GM19468 (cell line): ENCODE measurements around the gene ZNF22.

ENCODE experiments used
- ATAC-seq: cut with Tn5 transposase; IDR thresholded peaks from one replicate; pipeline ENCODE4 v1.9.1; 2021; ENCODE audit warnings: mild to moderate bottlenecking, moderate library complexity, moderate number of reproducible peaks; ENCODE audit not compliant: unreplicated experiment; ENCODE audit errors: extremely low read depth

Gene ZNF22

DNA sequence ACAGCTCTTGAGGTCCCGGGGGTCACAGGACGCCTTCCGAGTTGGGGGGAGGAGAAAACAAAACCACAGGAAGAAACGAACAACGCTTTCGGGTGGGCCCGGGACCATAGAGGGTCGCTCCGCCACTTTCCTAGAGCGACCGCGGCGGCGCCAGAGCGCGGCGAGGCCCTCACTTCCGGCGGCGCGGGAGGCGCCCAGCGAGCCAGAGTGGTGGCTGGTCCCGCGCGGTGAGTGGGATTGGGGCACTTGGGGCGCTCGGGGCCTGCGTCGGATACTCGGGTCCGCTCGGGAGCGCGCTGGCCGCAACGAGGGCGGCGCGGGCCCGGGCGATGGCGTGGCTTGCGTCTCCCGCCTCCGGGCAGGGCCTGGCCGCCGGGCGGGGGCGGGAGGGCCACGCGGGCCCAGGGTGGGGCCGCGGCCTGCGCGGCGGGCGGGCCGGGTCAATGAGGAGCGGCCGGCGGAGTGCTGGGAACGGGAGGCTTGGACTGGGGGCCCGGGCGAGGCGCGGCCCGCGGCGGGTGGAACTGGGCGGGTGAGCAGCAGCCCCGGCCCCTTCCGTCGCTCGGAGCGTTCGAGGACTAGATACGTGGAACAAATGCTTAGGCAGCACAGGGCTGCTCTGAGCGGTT lies at the start of gene ZNF22:
Gene ZNF22, plus strand, starts transcription at position 172 of the 629 bp plus-strand sequence. CDS start 2,446 bp downstream, outside the sequence.
- peak; percentile 42 for ATAC-seq

DNA sequence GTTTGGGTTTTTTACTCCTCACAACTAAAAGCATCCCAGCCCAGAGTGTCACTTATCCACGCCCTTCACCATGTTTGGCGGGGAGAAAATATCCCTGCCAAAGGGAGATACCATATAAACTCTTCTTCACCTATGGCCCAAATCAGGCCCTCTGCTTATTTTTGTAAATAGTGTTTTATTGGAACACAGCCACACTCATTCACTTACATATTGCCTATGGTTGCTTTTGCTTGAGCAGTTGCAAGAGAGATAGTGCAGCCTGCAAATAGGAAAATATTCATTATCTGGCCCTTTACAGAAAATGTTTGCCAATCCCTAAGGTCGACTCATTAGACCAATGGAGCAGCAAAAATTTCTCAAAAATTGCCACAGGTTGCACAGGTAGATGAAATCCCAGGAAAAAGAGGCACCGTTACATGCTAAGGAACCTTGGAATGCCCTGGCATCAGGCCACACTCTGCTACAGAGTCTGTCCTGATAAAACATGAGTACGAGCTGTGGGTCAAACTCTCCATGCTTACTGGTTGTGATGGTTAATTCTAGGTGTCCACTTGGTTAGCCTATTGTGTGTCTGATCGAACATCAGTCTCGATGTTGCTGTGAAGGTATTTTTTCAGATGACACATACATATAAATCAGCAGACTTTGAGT lies 49.0 kb upstream of the ZNF22 start:
- ATAC-seq, result no peak

DNA sequence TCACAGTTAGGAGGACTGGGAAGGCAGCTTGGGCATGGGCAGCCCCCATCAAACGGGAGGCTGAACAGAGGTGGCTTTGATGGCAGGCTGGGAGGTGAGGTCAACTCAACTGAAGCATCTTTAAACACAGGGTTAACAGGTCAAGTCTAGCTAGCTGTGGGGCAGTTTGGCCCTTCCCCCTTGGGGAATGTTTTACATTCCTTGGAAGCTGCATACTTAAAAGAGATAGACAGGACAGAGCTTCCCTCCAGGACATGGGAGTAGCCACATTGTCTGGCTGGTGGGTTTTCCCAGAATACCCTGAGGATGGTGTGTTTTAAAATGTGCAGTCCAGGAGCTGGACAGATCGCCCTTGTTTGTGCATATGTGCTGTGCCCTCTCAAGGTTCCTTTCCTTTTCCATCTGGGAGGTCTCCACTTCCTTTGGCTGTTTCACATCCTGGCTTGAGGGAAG lies 47.9 kb upstream of the ZNF22 start:
- ATAC-seq, result no peak

DNA sequence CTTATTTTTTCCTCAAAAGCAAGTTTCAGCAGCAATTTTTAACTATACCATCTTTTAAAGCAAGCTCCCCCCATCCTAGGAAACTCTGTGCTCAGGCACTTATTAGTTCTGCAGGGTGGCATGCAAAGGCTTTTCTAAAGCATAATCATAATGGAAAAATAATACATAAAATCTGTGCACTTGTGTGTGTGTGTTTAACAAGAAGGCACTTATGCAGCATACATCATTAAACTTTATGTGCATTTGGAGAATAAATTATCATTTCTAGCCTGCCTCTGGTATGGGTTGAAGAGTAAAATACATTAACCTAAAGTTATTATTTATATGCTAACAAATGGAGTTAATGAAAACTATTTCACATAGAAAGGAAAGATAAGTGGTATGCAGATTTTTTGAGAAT lies 46.7 kb upstream of the ZNF22 start:
- ATAC-seq, result no peak

DNA sequence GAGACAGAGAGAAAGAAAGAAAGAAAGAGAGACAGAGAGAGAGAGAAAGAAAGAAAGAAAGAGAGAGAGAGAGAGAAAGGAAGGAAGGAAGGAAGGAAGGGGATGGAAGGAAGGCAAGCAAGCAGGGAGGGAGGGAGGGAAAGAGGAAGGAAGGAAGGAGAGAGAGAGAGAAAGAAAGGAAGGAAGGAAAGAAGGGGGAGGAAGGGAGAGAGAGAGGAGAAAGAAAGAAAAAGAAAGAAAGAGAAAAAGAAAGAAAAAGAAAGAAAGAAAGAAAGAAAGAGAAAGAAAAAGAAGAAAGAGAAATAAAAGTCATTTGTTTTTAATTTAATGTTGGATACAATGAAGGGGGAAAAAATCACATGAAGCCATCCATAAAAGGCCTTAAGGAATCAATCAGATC lies 45.8 kb upstream of the ZNF22 start:
- ATAC-seq, result no peak

DNA sequence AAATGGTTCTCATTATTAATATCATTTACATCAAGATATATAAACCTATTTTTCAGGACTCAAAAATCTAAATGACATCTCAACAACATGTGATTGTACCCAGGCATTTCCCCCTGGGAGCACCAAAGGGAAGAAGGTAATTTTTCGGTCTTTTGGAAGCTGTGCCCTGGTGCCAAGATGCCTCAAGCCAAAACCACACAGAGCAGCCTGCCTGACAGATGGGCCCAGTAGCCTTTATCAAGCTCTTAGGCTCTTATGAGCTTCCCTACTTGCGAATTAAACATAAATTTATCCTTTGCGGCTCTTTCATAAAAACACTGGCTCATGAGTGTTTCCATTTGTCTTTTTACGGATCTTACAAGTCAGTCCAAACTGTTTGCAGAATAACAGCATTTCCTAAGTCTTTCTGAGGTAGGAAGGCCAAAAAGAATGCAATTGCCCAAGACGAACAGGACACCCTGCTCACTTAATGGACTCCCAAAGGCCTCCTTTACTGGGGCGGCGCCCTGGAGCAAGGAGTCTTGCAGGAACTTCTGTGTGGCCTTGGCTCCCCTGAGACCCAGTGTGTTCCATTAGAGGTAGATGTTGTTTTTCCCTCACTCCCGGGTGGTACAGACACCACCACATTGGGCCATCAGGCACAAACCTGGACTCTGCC lies 45.2 kb upstream of the ZNF22 start:
- ATAC-seq, result no peak

DNA sequence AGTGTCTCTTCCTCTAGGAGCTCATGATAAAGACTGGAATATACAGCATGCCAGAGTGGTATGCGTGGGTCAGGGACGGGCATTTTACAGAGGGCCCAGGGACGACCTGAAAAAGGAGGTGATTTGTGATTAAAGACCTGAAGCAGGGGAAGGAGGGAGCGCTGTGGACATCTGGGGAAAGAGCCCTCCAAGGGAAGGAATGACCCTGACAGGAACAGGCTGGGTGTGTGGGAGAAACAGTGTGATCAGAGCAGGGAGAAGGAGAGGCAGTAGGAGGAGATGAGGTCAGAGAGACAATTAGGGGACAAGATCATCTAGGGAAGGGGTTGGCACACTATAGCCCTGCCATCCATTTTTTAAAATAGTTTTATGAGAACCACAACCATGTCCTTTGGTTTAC lies 44.5 kb upstream of the ZNF22 start:
- no peak for ATAC-seq

DNA sequence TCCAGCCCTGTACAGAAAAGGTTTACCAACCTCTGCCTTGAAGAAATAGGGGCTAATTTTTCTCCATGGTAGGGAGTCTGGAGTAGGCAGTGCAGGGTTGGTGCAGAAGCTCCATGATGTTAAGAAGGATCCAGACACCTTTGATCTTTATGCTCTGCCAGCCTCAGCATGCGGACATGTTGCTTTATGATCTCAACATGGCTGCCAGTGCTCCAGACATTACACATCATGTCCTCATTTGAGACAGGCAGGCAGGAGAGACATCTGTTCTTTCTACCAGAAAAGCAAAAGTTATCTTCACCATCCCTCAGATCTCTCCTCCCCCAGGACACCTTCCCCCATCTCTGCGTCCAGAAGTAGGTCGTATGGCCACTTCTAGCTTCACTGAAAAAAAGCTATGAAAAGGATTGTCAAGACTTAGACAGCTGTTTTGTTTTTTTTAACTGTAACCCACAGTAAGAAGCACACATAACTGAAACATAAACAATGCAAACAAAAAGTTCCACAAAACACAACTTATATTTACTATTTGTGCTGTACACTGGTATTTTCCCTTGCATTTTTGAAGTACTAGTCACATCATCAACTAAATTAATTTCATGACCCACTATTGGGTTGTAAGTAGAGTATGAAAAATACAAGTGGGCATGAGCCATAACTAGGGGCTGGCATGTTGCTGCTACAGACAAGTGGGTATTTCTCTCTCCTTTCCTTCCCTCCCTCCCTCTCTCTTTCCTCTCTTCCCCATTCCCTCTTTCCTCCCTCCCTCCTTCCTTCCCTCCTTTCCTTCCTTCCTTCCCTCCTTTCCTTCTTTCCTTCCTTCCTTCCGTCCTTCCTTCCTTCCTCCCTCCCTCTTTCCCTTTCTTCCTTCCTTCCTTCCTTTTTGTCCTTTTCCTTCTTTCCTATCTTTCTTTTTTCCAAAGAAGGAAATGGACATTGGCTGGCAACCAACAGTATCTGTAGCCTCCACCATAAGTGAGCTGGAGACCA lies 43.7 kb upstream of the ZNF22 start:
- ATAC-seq, result no peak

DNA sequence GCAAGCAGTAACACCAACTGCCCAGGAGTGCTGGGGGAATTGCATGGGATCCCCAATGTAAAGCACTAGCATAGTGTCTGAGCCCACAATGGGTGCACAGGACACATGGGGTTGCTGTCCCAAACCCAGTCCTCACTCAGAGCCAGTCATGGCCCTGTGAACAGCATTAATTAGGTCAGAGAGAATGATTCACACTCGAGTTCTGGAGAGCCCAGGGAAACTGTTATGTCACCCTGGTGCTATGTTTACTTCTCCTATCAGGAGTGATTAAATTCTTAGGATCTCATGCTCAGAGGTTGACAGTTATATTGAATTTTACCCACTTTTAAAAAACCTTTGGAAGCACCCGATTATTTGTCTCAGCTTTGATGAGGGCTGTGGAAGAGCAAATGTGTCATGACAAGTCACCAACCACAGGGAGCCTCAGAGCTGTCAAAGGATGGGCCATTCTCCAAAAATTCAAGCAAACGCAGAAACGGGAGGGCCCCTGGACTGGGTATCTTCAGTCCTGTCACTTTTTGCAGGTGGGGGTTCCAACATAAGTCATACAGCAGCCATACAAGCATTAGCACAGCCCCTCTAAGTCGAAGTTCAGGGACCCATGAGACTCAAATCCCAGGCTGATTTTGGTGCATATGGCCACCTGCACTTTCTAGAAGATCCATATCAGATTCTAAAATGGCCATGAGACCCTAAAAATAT lies 42.4 kb upstream of the ZNF22 start:
- no peak for ATAC-seq

DNA sequence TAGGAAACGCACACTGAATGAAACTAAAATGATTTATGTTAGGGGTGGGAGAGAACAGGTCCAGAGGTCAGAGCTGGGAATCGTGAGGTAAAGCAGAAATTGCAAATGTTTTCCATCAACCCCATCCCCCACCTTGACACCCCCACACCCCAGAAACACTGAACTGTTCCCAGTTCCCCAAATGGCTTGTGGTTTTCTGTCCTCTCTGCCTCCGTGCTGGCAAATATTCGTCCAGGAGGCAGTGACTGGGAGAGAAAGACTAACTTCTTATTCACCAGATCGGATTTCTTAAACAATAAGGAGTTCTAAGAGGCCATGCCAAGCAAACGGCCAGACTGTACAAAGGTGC lies 41.9 kb upstream of the ZNF22 start:
- no peak for ATAC-seq

DNA sequence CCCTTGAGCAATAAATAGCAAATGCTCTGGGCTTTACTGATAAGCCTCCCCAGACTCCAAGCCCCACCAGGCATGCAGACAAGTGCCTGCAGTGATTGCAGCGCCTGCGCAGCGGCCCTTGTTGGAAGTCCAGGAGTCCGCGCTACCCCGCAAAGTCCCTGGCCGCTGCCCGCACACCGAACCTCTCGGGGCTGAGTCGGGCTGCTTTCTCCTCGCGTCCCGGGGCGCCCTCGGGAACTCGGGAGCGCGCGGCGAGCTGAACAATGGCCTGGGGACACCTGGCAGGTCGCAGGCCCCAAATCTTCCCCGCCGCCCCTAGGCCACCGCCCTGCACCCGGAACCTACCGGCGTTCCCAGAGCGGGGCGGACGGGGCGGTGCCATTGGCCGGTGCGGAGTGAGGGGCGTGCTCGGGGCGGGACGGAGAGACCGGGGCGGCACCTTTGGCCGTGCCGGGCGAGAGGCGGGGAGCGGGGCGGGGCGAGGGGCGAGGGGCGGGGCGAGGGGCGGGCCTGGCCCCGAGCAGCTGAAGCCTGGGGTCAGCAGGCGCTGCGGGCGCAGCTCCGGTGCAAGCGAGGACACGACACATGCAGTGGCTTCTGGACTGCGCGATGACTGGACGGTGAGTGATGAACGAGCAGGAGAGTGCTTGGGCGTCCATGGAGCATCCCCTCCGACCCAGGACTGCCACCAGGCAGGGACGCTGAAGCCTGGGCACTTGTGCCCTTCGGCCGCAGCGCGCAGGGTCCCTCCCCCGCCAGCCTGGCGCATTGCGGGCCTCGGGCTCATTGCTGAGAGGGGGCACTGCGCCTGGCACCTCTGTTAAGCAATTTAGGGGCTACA lies 41.3 kb upstream of the ZNF22 start, which contains the start of gene RASSF4:
Gene RASSF4, plus strand, starts transcription at position 556 of the 841 bp plus-strand sequence. CDS start 10,401 bp downstream, outside the sequence.
- ATAC-seq, result peak; percentile 93

DNA sequence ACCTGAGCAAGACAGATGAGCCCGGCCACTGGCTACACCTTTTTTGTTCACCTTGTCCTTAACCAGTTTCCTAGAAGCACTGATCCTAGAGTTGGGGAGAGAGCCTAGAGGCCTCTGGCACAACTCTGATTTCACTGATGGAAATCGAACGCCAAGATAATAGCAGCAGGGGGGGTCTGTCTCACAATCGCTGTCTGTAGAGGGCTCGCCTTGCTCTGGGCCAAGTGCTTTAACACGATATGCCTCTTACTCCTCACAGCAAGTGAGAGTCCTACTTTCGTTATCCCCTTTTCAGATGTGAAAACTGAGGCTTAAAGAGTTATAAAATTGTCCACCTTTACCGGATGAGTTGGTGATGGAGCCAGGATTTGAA lies 40.6 kb upstream of the ZNF22 start:
- ATAC-seq, result no peak

DNA sequence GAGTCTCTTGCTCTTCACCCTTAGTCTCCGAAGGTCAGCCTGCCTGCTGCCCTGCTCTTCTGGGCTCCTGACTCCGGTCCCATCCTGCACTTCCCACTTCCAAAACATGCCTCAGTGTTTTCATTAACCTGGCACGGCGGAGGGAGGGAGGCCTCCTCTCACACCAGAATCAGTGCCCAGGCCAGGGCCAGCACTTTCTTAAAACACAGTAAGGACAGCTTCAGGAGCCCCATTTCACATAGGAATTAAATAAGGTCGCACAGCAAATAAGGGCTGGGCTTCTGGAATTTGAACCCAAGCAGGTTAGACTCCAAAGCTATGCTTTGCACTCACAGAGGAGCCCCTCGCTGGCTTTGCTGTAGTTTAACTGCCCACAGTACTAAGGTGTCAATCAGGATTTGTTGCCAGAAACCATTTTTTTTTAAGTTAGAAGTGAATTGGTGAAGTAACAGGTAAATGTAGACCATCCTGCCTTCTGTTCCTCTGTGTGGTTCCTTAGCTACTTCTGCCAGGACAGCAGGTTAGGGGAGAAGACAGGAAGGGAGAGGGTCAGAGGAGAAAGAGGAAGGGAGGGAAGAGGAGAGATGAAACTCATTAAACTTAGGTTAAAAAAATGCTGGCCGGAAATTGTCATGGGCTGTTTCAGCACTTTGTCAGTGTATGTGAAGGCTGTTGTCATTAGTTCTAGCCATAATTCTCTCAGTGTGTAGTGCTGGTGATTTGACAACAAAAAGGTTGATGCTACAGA lies 40.1 kb upstream of the ZNF22 start:
- ATAC-seq, result no peak

DNA sequence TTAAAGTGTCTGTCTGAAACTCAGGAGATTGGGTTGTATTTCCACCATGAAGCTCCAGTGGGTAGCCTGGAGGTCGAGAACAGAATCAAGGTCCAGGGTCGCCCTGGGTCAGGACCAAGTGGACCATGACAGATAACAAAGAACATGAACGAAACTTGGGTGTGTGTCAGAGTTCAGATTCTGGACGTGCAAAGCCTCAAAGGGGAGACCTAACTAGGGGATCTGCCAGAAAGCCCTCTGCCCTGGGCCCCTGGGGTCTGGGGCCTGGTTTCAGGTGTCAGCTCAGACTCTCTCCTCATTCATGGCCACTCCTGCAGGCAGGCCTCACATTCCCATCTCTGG lies 39.5 kb upstream of the ZNF22 start:
- ATAC-seq, result no peak

DNA sequence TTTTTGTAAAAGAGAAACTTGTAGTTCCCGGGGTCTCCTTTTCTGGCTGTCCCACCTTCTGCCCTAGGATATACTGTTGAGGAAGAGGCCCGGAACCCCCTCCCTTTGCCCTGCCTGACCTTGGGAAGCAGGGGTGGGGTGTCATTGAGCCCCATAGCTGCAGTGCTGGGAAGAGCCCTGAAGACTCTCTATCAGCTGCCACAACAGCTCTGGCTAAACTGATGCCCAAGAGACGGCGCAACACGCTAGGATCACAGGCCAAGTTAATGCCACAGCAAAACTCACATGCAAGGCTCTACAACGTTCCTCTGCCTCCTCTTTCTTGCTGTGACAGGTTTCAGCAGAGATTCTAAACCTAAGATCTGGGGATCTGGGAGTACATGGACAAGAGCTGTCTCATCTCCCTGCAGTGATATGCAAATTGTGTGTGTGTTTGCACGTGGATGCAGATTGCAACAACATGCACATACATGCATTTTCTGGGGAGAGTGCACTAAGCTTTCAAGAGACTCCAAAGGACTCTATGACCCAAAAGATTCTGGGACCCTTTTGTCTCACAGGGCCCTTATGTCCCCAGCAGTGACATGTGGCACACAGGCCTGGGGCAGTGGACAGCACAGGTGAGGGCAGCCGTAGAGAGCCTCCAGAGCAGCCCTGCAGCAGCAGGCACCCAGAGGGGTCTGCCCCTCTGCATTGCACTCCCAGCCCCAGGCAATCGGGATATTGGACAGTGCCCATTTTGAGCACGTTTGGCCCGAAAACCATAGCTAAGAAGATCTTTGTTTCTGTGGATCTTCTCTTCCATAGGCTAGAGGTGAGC lies 38.6 kb upstream of the ZNF22 start:
- ATAC-seq, result no peak

DNA sequence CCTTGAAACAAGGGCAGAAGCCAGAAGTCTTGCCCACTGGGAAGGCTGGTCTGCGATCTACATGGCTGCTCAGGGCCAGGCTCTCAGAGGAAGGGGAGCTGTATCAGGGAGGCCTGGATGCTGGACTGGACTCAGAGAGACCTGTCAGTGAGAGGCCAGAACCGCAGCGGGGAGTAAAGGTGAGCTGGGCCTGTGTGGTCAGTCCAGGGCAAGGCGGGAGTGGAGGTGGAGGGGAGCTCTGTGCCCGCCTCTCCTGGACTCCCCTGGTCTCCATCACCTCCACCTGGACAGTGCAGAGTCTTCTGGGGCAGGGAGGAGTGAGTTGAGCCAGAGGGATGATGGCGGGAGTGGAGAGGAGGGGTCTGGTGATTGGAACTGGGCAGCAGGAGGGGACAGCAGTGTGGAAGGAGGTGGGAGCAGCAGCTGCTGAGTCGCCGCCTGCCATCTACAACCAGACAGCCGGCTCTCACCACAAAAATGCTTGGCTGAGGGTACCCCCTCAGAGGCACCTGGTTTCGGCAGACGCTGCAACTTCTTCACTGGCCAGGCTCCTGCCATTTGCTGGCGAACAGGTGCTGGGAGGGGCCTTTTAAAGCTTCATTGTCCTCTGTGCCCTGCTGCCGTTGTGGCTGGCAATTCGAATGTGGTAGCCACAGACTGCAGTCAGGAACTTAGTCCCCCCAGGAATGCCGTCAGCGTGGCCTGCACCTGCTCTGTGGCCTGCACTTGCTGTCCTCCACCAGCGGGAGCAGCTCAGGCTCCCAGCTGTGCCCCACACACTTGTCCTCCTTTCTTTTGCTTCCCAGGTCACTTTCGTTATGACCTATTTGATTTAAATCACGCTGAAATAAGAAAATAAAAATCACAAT lies 37.6 kb upstream of the ZNF22 start:
- no peak for ATAC-seq
